HG02763 (cell line): Measurements from ENCODE around the gene BORCS5.
"Not testable (repeated sequence)": the region's sequence is repeated elsewhere in the genome, so short reads cannot be mapped to it uniquely, and the experiment has no call there.

Source experiments
- ATAC-seq: cut with Tn5 transposase; IDR thresholded peaks from one replicate; pipeline ENCODE4 v1.9.1; 2021; ENCODE audit warnings: mild to moderate bottlenecking, moderate library complexity; ENCODE audit not compliant: unreplicated experiment

BORCS5 gene

DNA sequence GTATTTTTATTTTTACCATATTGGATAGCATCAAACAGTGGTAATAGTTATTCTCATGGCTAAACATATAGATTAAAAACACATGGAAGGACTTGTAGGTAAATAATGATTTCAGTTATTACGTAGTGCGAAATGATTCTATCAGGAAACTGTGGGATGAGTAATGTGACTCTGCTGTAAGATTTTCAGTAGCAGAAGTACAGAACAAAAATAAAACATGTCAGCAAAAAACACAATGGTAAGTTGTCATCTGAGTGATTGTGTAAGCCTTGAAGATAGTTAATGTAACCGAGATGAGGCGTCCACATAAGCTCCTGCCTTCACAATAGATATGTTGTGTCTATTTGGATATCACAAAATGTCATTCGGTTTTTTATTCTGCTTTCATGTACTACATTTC, 99.8 kb downstream of the BORCS5 start:
- no peak for ATAC-seq

- ATAC-seq: no peak
These were observed 104.4 kb downstream of the BORCS5 start for GRCh38 chr12:12460935-12461922.

- ATAC-seq: no peak
These were observed 105.0 kb downstream of the BORCS5 start for GRCh38 chr12:12461923-12462315.

GRCh38 chr12:12465522-12465921, 108.6 kb downstream of the BORCS5 start:
- ATAC-seq: no peak

DNA sequence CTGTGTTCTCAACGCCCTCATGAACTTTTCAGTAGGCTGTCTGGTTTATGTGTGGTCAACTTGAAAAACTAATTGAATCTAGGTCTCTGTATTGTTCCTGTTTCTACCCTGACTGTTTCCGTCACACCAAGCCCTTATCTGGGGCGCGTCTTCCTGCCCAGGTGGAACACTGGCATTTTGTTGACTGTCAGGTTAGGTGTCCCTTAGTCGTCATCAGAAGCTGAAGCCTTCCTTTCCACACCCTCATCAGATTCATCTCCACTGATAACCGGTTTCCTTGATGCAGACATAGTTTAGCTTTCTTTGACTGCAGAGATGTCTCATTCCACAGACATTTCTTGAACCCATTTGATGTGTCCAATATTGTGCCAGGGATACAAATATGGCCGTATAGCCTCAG, 109.3 kb downstream of the BORCS5 start:
- ATAC-seq: no peak

DNA sequence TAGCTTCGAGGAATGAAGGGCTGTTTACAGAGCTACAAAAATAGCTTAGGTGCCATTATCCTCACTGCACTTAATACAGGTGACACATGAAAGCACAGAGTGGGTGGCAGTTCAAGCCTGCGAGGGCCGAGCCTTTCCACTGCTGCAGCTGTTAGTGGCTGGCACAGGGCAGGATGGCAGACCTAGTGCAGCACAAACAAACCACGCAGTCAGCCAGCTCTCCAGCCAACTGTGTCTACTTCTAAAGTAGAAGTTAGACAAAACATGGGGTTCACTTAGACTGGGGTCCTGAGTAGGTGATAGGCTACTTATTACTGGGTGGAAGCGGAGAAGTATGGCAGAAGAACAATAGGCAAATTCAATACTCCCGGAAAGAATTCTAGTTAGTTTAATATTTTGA, 110.4 kb downstream of the BORCS5 start:
- ATAC-seq: no peak

DNA sequence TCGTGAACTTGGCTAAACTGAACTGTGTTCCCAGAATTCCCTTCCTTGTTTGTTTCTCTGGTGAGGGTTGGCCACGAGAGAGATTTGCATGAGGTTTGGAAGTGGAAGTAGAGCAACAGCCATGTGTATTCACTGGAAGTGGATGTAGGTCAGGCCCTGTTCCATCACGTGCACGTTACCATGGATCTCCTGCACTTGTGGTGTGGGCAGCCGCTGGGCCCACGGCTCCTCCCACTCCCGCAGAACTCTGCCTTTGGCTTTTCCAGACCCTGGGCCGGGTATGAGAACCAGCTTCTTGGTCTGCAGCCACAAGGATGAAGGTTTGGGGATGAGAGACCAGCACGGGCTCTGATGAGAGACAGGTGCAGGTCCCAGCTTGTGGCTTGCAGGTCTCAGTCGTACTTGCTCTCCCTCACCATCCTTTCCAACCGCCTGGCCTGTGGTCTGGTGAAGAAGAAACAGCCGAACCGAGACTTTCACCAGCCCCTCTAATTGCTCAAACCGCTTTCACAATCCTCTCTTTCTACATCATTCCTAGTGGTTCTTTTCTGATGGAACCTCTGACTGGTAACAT, 110.9 kb downstream of the BORCS5 start:
- no peak for ATAC-seq

DNA sequence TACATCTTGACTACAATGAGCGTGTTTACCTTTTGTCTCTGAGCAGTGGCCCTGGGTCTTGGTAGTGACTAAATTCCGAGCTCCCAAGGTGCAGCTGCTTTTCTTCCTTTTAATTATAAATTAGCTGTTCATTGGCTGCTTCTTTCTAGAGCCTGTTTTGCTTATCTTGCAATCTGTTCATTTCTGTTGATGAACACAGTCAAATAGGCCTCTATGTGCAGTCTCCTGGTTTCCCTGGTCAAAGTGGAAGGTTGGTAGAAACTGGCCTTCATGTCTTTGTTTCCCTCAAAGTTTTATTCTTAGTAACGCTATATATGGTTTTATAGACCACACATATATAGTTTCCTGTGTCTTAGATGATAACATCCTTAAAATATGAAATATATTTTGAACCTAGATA, 111.7 kb downstream of the BORCS5 start:
- ATAC-seq: no peak

DNA sequence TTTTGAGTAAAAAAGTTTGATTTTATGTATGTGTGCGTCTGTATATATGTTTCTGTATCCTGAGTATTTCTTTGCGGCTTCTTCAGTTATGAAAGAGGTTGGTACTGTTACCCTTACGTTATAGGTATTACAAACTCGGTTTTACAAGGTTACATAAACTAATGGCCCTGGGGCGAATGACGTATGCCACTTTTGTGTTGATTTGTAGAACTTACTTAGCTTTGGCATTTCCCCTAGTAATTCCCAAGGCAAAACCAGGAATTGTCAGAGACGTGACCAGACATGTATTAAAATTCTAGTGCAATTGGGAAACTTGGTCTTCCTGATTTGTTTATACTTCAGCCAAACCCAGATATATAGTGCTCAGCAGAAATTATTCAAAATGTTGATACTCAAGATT, 112.5 kb downstream of the BORCS5 start:
- ATAC-seq: no peak

DNA sequence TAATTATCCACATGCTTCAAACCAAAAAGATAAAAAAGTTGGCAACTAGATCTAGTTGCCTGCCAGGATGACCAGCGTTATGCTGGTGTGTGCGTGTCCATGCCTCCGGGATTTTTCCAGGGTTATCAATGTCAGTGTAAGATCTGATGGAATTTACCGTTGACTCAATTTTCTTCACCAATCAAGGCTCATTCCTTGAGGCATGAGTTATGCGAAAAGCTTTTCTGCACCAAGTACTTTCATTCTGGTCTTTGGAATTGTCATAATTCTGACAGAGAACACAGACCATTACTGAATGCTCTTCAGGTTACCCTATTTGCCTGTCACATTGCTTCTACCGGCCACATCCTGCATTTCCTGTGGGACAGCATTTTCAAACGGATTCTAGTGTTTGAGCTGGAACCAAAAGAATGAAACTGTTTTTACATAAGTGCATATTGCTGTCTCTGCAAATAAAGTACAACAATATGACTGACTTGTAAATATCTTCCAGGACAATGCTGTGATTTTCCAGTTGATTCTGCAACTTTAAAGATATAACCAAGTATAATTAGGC, 114.0 kb downstream of the BORCS5 start:
- no peak for ATAC-seq

DNA sequence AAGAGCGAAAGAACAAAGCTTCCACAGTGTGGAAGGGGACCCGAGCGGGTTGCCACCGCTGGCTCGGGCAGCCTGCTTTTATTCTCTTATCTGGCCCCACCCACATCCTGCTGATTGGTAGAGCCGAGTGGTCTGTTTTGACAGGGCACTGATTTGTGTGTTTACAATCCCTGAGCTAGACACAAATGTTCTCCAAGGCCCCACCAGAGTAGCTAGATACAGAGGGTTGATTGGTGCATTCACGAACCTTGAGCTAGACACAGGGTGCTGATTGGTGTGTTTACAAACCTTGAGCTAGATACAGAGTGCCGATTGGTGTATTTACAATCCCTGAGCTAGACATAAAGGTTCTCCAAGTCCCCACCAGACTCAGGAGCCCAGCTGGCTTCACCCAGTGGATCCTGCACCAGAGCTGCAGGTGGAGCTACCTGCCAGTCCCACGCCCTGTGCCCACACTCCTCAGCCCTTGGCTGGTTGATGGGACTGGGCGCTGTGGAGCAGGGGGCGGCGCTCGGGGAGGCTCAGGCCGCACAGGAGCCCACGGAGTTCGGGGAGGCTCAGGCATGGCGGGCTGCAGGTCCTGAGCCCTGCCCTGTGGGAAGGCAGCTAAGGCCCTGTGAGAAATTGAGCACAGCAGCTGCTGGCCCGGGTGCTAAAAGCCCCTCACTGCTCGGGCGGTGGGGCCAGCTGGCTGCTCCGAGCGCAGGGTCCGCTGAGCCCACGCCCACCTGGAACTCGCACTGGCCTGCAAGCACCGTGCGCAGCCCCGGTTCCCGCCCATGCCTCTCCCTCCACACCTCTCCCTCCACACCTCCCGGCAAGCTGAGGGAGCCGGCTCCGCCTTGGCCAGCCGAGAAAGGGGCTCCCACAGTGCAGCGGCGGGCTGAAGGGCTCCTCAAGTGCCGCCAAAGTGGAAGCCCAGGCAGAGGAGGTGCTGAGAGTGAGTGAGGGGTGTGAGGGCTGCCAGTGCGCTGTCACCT, 115.4 kb downstream of the BORCS5 start:
- ATAC-seq: not testable (repeated sequence)

DNA sequence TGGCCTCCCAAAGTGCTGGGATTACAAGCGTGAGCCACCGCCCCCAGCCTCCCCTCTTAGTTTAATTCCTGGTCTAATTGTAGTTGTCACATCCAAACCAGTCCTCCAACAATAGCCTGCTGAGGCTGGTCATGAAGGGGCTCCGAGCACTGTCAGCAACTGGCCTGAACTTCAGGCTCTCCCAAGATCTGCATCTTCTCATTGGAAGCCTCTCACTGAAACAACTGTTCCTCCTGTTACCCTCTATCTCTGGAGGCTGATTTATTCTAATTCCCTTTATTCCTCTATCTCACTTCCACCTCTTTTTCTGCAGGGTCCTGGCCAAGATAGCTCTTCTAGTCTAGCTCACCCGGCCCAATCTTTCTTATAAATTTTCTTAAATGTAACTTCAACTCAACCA, 116.3 kb downstream of the BORCS5 start:
- ATAC-seq: no peak

DNA sequence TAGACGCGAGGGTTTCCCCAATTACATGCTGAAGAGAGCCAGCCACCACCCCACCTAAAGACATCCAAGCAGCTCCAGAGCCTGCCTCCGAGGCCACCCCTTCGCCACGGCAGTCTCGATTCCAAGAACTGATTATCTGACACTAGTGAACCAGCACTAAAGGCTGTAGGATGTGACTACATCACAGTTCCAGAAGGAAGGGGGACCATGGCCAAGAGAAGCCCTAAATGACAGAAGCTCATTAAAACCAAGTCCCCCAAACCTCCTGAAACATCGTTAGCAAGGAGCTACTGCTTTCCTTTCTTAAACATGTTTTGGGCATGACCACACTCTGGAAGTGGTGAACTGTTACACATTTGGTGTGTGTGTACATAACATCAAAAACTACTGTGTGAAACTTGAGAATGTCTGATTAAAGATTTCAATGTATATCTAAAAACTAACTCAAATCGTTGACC, 117.6 kb downstream of the BORCS5 start:
- ATAC-seq: peak; percentile 16

DNA sequence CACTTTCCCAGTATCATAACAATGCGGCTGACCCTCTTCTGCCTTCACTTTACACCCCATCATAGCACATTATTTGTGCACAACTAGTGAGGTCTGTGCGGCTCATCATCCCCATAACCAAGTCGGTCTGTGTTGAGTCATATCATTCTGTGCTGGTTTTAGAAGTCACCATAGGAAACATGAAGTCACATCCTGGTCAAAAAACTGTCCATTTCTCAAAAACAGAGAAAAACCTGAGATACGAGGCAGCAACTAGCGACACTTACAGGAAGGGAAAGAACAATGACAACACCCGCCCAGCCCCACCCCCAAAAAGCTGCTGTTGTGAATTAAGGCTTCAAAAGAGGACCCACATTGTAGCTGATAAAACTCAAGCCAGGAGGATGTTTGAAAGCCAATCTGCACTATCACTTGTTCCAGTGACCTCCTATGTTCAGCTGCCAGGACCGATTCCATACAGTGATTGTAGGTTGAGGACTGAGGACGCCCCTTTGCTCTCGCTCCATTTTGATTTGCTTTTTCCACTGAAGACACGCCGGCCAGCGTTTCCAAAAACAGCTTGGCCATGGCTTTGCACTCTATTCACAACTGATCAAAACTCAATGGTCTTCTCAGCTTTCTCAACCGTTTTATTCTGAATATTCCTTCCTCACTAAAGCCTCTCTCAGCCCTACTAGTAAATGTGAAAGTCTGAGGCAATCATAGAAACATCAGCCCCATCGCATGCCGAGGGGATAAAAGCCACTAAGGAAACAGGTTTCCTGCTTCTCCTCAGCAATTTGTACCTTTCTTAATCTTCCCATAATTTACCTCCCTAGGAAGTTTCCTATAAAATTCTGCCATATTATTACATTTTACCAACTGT, 118.3 kb downstream of the BORCS5 start:
- ATAC-seq: peak; percentile 90

GRCh38 chr12:12476857-12477531, 120.1 kb downstream of the BORCS5 start:
- ATAC-seq: no peak

DNA sequence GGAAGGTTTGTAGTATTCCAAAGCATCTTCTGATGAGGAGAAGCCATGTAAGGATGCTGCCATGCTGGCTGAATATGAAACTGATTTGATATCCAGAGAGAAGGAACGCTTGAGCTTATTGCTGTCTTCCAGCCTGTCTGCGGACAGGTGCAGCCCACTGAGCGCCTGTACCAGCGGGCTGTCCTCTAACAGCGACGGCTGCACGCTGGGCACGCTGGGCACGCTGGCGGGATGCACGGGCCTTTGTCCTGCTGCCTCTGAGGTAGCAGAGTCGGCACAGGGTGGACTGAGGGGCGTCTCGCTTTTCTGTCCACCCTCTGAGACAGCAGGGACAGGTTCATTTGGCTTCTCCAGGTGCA, 120.6 kb downstream of the BORCS5 start:
- no peak for ATAC-seq

DNA sequence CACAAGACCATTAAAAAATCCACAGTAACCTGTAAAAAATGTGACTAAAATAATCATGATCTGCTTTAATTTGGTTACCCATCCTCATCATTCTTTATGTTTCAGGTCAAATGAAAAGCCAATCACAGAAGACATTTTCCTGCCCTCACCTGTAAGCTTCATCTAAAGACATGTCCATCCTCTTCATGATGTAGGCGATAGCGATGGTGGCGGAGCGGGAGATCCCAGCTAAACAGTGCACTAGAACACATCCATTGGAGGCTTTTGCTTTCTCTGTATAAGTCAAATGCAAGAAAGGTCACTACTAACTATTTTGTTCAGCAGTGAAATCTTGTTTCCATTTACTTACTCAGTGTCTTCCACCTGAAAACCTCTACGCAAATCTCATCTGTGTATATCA, 123.2 kb downstream of the BORCS5 start:
- ATAC-seq: no peak

- ATAC-seq: no peak
These were observed 124.8 kb downstream of the BORCS5 start for GRCh38 chr12:12481631-12482030.

DNA sequence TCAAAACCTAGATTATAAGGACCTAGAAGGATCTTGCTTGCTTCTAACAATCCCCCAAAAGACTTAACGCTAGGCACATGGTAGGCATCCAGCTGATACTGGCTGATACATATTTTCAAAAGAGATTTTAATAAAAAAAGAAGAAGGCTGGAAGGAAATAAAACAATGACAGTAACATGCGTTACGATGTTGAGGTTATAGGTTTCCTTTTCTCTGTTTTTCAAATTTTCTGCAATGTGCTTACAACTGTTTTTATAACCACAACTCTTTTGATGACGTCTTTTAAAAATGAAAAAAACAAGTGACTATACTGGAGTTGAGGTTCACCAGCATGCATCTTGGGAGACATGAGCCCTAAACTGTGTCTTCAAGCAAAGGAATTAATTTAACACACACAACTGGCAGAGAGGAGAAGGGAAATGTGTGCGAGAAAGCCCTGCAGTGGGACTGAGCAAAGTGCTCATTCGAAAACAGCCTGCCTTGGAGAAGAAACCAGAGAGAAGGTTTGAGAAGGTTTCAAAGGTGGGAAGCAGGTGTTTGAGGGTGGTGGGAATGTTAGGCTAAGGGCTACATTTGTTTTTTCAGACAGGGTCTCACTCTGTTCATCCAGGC, 125.4 kb downstream of the BORCS5 start:
- no peak for ATAC-seq
